Choroid plexus epithelial cell (primary cell): Measurements from ENCODE around the gene CALML4.

Experiments
- DNase-seq: peaks from one replicate; pipeline ENCODE4 v3.0.0-alpha.2; 2010; ENCODE audit warnings: low read depth
- H3K4me3 ChIP-seq: 2 replicates; pipeline ENCODE4 v1.5.1; 2011; ENCODE audit warnings: low read depth, mild to moderate bottlenecking, control low read depth, low read length, moderate library complexity
- TF ChIP-seq, protein P1 (sequence below): conservative IDR thresholded peaks from 2 replicates; pipeline ENCODE4 v1.5.1; 2011; ENCODE audit warnings: low read depth, mild to moderate bottlenecking, control low read depth, inconsistent platforms, low read length, moderate library complexity

Gene CALML4

DNA sequence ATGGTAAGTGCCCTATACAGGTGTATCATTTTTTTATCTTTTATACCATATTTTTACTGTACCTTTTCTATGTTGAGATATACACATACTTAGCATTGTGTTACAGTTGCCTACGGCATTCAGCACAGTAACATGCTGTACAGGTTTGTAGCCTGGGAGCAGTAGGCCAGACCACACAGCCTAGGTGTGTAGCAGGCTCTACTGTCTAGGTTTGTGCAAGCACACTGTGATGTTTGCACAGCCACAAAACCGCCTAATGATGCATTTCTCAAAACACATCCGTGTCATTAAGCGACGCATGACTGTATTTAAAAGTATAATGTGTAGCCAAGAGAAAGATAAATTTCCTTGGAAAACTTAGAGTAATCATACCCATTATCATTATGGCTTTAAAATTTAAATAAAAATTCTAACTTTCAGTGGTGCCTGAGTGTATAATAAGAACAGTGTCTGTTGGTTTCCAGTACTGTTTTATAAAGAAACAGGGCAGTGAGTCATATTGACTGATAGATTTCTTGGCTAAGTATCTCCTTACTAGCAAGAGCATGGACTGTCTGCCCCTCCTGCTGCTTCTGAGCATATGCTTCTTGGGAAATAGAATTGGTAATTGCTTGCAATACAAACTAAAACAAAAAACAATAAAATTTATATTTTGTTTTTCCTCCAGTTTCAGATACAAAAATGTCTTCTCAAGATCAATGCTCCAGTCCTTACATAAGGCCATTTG is 18.3 kb downstream of the CALML4 start:
- TF ChIP-seq, protein P1, sequence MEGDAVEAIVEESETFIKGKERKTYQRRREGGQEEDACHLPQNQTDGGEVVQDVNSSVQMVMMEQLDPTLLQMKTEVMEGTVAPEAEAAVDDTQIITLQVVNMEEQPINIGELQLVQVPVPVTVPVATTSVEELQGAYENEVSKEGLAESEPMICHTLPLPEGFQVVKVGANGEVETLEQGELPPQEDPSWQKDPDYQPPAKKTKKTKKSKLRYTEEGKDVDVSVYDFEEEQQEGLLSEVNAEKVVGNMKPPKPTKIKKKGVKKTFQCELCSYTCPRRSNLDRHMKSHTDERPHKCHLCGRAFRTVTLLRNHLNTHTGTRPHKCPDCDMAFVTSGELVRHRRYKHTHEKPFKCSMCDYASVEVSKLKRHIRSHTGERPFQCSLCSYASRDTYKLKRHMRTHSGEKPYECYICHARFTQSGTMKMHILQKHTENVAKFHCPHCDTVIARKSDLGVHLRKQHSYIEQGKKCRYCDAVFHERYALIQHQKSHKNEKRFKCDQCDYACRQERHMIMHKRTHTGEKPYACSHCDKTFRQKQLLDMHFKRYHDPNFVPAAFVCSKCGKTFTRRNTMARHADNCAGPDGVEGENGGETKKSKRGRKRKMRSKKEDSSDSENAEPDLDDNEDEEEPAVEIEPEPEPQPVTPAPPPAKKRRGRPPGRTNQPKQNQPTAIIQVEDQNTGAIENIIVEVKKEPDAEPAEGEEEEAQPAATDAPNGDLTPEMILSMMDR, result no peak
- no peak overlapping the region for H3K4me3 ChIP-seq
- peak; percentile 92 for DNase-seq

DNA sequence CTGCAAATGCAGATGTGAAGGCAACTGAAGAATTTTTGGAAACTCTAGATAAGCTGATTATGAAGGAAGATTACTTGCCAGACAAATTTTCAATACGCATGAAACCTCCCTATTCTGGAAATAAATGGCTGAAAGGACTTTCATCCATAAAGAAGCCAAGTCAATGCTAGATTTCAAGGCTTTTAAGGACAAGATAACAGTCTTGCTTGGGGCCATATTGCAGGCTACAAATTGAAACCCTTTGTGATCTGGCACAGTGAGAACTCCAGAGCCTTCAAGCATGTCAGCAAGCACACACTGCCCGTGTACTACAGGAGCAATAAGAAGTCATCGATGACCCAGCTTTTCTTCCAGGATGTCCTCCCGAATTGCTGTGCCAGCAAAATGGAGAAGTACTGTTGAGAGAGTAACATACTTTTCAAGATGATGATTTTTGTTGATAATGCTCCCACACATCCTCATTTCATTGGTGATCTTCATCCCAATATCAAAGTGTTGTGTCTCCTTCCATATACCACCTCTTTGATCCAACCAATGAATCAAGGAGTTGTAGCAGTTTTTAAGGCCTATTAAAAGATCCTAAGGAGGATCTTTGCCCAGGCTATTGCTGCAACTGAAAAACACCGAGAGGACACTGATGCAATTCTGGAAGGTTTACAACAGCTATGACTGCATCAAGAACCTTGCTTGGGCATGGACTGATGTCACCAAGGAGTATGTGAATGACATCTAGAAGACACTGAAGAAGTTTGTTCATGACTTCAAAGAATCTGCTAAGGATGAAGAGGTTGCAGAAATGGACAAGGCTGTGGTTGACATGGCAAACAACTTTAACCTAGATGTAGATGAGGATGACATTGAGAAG is 20.3 kb downstream of the CALML4 start:
- DNase-seq, result no peak
- TF ChIP-seq, protein P1, result no peak
- H3K4me3 ChIP-seq, result no peak overlapping the region

DNA sequence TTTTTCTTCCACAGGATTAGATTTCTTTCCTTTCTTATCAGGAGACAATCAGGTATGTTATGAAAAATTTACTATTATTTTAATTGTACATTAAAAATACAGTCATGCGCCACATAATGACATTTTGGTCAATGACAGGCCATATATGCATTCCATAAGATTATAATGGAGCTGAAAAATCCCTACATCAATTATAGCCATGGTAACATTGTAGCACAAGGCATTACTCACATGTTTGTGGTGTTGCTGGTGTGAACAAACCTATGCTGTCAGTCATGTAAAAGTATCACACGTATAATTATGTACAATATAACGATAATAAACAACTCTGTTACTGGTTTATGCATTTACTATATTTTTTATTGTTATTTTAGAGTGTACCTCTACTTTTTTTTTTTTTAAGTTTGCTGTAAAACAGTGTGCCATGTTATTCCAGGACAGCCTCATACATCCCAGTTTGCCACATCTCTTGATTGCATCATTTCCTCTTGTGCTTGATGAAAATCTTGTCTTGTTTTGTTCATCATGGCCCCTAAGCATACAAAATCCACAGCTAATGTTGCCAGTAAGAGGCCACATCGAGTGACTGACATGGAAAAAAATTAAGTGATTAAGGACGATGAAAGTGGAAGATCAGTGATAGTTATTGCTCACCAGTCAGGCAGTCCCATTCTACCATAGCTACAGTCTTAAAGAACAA is 21.4 kb downstream of the CALML4 start:
- TF ChIP-seq, protein P1, result no peak
- H3K4me3 ChIP-seq, result no peak overlapping the region
- peak; percentile 59 for DNase-seq

DNA sequence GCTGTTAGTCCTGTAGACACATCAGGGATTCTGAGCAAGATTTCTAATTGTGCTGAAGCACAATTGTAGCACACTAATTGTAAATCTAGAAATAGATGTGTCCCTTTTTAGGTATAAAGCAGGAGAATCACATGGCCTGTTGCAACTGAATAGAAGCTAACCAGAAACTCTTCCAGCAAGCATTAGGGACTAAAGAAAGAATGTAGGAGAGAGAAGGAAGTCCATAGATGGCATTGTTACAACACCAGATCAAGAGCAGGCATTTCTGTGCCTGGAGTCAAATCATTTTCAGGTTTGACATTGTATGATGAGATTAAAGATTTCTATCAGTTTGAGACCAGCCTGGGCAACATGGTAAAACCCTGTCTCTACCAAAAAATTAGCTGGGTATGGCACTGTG is 27.4 kb downstream of the CALML4 start:
- H3K4me3 ChIP-seq, result no peak overlapping the region
- DNase-seq, result peak; percentile 80
- TF ChIP-seq, protein P1, result no peak

DNA sequence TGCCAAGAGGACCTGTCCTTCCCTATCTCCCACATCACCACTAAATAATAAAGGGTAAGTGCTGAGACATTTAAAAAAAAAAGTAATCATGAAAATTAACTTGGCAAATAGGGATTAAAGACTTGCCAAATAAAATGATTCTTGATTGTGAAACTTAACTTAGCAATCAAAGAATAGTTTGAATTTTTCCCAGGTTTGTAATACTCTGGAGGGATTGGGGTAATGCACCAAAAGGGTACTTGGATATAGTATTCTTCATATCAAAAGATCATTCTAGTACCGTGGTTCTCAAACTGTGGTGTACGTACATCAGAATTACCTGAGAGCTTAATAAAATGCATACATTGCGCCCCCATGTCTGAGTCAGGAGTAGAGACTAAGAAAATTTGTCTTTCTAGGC is 28.5 kb downstream of the CALML4 start:
- no peak for DNase-seq
- no peak overlapping the region for H3K4me3 ChIP-seq
- TF ChIP-seq, protein P1, result no peak

DNA sequence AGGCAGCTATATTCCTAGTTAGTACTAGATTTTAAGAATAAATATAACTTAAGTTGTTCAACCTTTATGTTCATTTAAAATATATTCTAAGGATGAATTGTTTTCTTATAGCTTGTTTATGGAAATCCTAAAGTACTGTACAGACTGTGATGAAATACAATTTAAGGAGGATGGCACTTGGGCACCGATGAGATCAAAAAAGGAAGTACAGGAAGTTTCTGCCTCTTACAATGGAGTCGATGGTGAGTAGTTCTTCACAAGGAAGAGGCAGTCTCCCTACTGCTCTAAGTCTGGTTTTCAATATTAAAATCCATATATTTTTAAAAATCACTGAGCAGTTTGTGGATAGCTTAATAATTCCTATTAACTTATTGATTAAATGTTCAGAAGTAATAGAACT is 29.6 kb downstream of the CALML4 start:
- DNase-seq, result no peak

More for the DNA sequence above, 29.6 kb downstream of the CALML4 start:
- H3K4me3 ChIP-seq, result no peak overlapping the region
- TF ChIP-seq, protein P1, result no peak
